ENCODE data around the gene PTGES.
"Not testable (repeated sequence)": the region's sequence is repeated elsewhere in the genome, so short reads cannot be mapped to it uniquely, and the experiment has no call there.

PTGES gene

DNA sequence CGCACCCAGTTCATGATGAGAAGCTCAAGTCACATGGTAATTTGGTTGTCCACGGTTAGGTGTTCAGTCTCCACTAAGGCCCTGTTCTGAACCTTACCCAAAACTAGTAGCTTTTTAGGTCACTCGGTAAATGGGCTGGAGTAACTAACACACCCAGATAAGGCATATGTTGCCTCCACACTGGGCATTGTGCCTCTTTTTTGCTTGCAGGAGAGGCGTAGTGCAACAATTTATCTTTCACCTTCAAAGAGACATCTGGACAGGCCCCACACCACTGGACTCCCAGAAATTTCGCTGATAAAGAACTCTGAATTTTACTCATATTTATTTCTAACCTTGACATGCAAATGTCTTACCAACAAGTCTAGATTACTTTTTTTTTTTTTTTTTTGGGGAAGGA, 16.8 kb upstream of the PTGES start:
- DNase-seq = no peak

- DNase-seq = no peak
Measured at GRCh38 chr9:129768486-129768885, 15.6 kb upstream of the PTGES start.

DNA sequence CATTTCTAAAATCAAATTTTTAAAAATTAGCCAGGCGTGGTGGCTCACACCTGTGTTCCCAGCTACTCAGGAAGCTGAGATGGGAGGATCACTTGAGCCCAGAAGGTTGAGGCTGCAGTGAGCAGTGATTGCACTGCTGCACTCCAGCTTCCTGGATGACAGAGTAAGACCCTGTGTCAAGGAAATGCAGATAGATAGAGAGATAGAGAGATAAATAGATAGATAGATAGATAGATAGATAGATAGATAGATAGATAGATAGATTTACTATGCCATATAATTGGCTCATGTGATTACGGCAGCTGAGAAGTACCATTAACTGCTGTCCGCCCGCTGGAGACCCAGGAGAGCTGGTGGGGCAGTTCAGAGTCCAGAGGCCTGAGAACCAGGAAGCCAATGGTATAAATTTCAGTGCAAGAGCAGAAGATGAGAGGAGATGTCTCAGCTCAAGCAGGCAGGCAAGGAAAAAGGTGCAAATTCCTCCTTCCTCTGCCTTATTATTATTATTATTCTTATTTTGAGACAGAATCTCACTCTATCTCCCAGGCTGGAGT, 13.0 kb upstream of the PTGES start:
- DNase-seq = no peak

DNA sequence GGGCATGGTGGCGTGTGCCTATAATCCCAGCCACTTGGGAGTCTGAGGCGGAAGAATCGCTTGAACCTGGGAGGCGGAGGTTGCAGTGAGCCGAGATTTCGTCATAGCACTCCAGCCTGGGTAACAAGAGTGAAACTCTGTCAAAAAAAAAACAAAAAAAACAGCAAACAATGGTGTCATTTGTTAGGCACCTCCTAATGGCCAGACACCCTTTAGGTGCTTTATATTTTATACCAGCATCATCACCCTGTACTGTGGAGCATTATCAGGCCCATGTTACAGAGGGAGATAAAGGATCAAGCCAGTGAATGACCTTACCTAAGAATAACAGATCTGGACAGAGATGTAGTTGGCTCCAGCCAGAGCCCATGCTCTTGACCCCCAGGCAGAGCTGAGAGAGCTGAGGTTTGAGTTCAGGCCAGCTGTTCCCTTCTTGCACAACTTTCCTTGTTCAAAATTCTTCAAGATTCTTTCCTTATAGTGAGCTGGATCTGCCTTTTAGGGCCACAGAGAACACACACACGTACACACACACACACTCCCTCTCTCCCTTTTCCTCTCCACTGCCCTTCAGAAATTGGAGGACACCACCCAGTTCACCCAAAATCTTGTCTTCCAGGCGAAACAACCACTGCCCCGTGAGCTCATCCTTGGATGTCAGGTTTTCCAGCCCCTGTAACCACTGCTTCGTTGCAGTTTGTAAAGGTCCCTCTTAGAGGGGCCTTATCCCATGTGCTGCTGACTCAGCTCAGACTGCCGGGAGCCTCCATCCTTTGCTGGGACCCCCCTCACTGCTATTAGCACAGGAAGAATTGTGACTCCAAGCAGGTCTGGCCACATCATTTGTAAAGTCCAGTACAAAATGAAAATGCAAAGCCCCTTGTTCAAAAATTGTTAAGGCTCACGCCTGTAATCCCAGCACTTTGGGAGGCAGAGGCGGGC, 10.4 kb upstream of the PTGES start:
- no peak for DNase-seq

DNA sequence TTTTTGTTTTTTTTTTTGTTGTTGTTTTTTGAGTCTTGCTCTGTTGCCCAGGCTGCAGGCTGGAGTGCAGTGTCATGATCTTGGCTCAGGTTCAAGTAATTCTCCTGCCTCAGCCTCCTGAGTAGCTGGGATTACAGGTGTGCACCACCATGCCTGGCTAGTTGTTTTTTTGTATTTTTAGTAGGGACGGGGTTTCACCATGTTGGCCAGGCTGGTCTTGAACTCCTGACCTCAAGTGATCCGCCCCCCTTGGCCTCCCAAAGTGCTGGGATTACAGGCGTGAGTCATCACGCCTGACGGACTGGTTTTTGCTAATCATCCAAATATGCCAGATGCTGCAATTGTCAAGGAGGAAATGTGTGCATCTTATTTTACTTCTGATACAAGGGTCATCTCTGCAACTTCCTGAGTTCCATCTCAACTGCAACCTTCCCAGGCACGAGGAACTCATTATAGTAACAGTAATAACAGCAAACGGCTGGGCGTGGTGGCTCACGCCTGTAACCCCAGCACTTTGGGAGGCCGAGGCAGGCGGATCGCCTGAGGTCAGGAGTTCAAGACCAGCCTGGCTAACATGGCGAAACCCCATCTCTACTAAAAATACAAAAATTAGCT, 9.6 kb upstream of the PTGES start:
- DNase-seq = not testable (repeated sequence)

- no peak for DNase-seq
Measured at GRCh38 chr9:129761901-129762369, 9.1 kb upstream of the PTGES start.

- DNase-seq = no peak
Measured at GRCh38 chr9:129761293-129761900, 8.6 kb upstream of the PTGES start.

DNA sequence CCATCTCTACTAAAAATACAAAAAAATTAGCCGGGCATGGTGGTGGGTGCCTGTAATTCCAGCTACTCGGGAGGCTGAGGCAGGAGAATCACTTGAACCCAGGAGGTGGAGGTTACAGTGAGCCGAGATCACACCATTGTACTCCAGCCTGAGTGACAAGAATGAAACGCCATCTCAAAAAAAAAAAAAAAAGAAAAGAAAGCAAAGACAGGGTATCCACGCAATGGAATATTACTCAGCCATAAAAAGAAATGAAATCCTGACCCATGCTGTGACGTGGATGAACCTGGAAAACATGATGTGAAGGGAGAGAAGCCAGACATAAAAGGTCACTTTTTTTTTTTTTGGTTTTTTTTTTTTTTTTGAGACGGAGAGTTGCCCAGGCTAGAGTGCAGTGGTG, 7.9 kb upstream of the PTGES start:
- DNase-seq = not testable (repeated sequence)

- DNase-seq = no peak
Measured at GRCh38 chr9:129759804-129760502, 7.1 kb upstream of the PTGES start.

- no peak for DNase-seq
Measured at GRCh38 chr9:129759319-129759718, 6.5 kb upstream of the PTGES start.

DNA sequence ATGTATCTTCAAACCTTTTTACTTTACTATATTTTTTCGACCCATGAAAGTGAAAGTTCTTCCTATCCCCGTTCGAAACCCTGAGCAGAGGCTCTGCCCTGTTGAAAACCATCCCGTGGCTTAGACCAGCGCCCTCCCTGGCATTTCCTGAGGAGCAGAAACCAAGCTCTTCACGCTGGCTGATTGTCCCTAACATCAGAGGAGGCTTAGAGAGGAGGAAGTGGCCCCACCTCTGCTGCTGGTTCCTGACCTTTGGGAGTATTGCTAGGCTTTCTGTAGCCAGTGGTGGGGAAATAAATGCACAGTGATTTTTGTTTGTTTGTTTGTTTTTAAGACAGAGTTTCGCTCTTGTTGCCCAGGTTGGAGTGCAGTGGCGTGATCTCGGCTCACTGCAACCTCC, 4.2 kb upstream of the PTGES start:
- no peak for DNase-seq

GRCh38 chr9:129756191-129756590, 3.3 kb upstream of the PTGES start:
- DNase-seq = no peak

DNA sequence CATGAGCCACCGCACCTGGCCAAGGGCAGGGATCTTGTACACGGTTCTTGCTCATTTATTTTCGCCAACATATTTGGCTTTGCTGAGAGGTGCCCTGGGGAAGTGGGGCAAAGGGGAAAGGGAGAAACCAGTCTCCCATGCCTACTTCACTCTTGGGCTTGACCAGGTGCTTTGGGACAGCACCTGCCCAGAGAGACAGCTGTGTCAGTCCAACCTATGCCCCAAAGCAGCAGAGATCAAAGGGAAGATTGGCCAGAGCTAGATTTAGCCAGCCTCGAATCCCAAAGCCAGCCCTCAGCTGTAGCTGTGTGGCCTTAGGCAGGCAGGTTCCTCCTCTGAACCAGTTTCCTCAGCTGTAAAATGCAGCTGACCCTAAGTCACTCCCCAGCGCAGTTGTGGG, 2.3 kb upstream of the PTGES start:
- no peak for DNase-seq

DNA sequence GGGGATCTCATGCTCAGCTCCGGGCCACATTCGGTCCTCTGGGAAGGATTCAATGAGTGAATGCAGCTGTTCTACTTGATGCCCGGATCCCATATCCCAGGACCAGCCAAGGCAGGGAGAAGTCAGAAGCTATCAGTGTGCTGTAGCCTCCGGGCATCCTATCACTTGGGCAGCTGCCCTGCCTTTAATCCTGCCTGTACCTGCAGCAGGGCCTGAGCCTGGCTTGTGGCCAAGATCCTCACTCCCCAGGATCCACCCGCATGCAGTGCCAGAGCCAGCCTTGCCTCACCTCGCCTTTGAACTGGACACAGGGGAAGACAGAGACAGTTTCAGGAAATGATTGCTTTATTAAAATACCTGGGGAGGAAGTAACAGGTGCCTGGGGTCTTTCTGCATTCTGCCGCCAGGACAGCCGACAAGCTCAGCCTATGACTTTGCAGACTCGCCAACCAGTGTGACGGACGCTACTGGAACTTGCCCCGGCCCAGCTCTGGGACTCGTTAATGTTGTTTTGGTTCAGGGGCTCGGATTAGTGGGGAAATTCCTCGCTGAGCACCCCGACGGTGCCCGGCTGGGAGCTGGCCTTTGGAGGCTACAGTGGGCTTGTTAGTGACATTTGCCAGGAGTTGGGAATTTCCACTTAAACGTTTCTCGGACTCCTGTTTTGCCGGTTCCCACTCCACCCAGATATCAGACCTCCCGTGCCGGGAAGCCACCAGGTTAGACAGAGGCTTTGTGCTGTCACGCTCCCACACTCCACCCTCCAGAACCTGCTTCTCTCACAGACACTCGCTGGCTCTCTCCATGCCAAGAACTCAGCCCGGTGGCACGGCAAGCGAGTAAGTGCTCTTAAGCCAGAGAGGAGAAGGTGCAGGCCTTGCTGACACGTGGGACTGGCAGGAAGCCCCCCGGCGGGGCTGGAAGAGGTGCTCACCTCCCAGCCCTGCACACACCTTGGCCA, 721 bp downstream of the PTGES start:
- no peak for DNase-seq

DNA sequence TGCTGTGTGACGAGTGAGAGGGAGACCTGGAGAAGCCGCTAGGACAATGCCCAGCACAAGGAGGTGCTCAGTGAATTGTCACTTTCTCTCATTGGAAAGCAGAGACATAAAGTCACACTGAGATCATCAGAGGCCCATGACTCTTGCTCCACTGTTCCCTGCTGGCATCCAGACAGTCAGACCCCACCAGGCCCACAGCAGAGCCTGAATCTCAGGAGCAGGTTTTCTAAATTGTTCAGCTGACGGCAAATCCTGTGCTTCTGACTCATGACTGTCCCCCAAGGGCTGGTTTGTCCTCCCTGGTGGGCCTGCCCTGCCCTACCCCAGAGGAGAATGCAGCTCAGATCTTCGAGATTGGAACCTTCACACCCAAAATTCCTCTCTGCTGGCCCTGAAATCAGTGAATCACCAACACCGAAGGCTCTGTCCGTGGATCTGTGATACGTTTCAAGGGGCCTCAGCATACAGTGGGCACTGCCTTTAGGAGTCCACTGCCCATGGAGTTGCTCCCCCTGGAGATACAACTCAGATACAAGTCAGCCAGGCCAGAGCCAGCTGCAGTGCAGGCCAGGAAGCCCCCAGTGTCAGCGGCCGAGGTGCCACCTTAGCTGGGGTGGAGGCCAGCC, 2.7 kb downstream of the PTGES start:
- DNase-seq = no peak

GRCh38 chr9:129749575-129749974, 3.3 kb downstream of the PTGES start:
- DNase-seq = no peak

- DNase-seq = not testable (repeated sequence)
Measured at GRCh38 chr9:129749052-129749451, 3.8 kb downstream of the PTGES start.

DNA sequence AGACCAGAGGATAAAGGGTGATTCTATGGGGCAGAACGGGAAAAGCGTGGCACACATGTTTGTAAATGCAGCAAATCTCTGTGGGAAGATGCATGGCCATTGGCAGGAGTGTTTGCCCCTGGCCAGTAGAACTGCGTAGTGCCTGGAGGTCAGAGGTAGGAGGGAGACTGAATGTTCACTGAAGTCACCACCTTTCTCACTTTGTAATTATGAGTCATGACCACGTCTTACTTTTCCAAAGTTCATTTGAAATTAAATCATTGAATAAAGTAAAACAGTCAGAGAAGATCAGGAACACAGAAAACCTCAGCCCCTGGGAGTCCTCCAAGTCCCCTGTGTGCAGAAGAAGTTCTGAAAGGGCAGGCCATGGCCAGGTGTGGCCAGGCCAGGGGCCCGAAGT, 4.6 kb downstream of the PTGES start:
- no peak for DNase-seq

DNA sequence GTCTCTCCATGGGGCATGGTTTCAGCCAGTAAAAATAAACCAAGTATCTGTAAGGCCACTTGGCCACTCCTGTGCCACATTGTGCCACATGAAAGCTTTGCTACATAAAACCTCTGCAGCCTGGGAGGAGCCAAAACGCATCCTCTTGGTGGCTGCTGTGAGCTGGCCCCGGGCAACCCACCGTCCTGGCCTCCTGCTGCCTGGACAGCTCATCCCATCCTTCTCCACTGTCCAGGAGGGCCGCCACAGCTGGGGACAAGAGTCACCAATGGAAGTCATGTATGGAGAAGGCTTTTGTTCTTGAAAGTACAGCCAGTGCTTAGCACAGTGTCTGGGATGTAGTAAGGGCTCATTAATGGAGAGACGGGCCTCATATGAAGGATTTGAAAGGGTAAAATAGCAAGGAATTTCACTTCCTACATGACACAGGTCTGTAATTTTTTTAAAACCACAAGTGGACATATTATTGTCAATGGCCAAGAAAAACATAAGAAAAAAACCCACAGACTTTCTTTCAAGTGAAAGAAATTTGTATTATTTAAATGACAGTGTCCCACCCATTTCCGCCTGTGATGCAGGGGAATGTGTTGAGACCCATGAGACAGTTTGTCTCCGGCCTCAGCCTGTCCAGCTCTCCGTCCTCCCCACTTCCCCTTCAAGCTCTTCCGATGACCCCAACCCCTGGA, 6.6 kb downstream of the PTGES start:
- no peak for DNase-seq

GRCh38 chr9:129745200-129745599, 7.6 kb downstream of the PTGES start:
- DNase-seq = no peak
